Gastroesophageal sphincter (tissue), 4 donors: Measurements from ENCODE around the gene STAMBP. TPM values are rescaled to one million over a fixed set of nuclear protein-coding genes. Genes with fewer than 3 reads are reported as not detected.
A peak's percentile ranks its signal among the peaks of the same experiment; 100 is the strongest.
"Not testable (repeated sequence)": the region's sequence is repeated elsewhere in the genome, so short reads cannot be mapped to it uniquely, and the experiment has no call there.

Experiments
- ATAC-seq: fragments of 150-250 bp; one replicate; pipeline ENCODE4 v1.9.1; 2016; ENCODE audit warnings: mild to moderate bottlenecking, moderate library complexity
- H3K27ac ChIP-seq, 4 donors: fragments of 200-600 bp; sonication (generic) in 3 of 4; 1 replicate in 3 of 4; 2 replicates in 1 of 4; pipeline ENCODE4 v1.5.1; 2016 to 2019
- H3K27me3 ChIP-seq: fragments of 200-600 bp; sonication (generic); one replicate; pipeline ENCODE4 v1.5.1; 2019
- H3K36me3 ChIP-seq, 2 donors: fragments of 200-600 bp; sonication (generic); one replicate each; pipeline ENCODE4 v1.5.1; 2019; ENCODE audit warnings: control low read depth in 1 of 2
- H3K4me1 ChIP-seq, 3 donors: fragments of 200-600 bp; sonication (generic); 1 replicate in 2 of 3; 2 replicates in 1 of 3; pipeline ENCODE4 v1.5.1; 2016 to 2019; ENCODE audit warnings: control low read depth in 2 of 3
- H3K4me3 ChIP-seq, 2 donors: fragments of 200-600 bp; sonication (generic); one replicate each; pipeline ENCODE4 v1.5.1; 2019; ENCODE audit warnings: mild to moderate bottlenecking in 1 of 2, moderate library complexity in 1 of 2
- H3K9me3 ChIP-seq, 3 donors: fragments of 200-600 bp; sonication (generic); one replicate each; pipeline ENCODE4 v1.5.1; 2017 to 2019; ENCODE audit warnings: control low read depth in 2 of 3
- EP300 ChIP-seq: sonication (generic); formaldehyde crosslinking; IDR thresholded peaks from one replicate; pipeline ENCODE4 v1.6.1; 2017; ENCODE audit warnings: antibody characterized with exemption, mild to moderate bottlenecking
- POLR2A ChIP-seq, 2 donors: fragments of 450-650 bp; IDR thresholded peaks; one replicate each; pipeline ENCODE4 v1.6.1; 2017; ENCODE audit warnings: antibody characterized with exemption in 2 of 2, mild to moderate bottlenecking in 2 of 2, moderate library complexity in 1 of 2
- POLR2AphosphoS5 ChIP-seq: sonication (generic); formaldehyde crosslinking; IDR thresholded peaks from one replicate; pipeline ENCODE4 v1.6.1; 2017; ENCODE audit warnings: antibody characterized with exemption
- WGBS, 2 donors: methylation state at CpG; one replicate each; pipeline ENCODE4 v1.1.5; 2018; ENCODE audit warnings: low coverage in 1 of 2; 5-methylcytosine and 5-hydroxymethylcytosine counted together
- total RNA-seq, 4 donors: library from RNA; depleted of rRNA; stranded (reverse); fragments of >200 nt; gene quantifications; one replicate each; pipeline ENCODE4 v1.1.0, GENCODE V29; 2016
- TF ChIP-seq, protein P1 (sequence below), 4 experiments: fragments of 200-600 bp in 2 of 4; fragments of 450-650 bp in 2 of 4; sonication (generic) in 1 of 4; IDR thresholded peaks; one replicate each; pipeline ENCODE4 v1.5.1; 2017 to 2019; ENCODE audit warnings: antibody characterized with exemption in 4 of 4, mild to moderate bottlenecking in 2 of 4, moderate library complexity in 2 of 4

The STAMBP gene
- total RNA-seq: 10 to 100 TPM; 37.7 to 82.0 (median 44.1) TPM

- Histone ChIP-seq H3K27me3 (no peaks in the 10 kb centered on the region), H3K9me3 (no peaks in the 10 kb centered on the region), H3K4me3 (peak within 1 kb of the TSS; percentile 63 to 84), H3K27ac (peak within 1 kb of the TSS; percentile 84 to 97 (median 96)), H3K4me1 (peaks cover 8 to 63% (median 13%) of the 10 kb centered on the region in 3 donors), H3K36me3 (peaks cover 0 to 11% of the 10 kb centered on the region in 2 donors)
- TF ChIP-seq EP300 (no peak), POLR2A (IDR thresholded peaks at IDR 0.05) (peak; percentile 52 to 53), POLR2AphosphoS5 (peak; percentile 78)
- TF ChIP-seq, protein P1, sequence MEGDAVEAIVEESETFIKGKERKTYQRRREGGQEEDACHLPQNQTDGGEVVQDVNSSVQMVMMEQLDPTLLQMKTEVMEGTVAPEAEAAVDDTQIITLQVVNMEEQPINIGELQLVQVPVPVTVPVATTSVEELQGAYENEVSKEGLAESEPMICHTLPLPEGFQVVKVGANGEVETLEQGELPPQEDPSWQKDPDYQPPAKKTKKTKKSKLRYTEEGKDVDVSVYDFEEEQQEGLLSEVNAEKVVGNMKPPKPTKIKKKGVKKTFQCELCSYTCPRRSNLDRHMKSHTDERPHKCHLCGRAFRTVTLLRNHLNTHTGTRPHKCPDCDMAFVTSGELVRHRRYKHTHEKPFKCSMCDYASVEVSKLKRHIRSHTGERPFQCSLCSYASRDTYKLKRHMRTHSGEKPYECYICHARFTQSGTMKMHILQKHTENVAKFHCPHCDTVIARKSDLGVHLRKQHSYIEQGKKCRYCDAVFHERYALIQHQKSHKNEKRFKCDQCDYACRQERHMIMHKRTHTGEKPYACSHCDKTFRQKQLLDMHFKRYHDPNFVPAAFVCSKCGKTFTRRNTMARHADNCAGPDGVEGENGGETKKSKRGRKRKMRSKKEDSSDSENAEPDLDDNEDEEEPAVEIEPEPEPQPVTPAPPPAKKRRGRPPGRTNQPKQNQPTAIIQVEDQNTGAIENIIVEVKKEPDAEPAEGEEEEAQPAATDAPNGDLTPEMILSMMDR (IDR thresholded peaks at IDR 0.05): peak in 1 of 4 experiments; percentile 8
- WGBS, 2 donors: 0% methylated on average over 16 to 17 of the region's 48 CpGs
- peak; percentile 98 for ATAC-seq
Measured at GRCh38 chr2:73828818-73829570, at the start of gene STAMBP. TSS of gene STAMBP (plus strand) at chr2:73828961. CDS start at chr2:73830857, 1,896 bp downstream.

GRCh38 chr2:73779467-73780236 is 49.1 kb upstream of the STAMBP start, which contains the start of gene DUSP11:
TSS of gene DUSP11 (minus strand) at chr2:73780103. CDS start at chr2:73779974, 129 bp downstream.
- peak within 1 kb of the TSS; percentile 85 to 97 (median 89) for H3K27ac ChIP-seq
- peaks cover 3 to 33% (median 8%) of the 10 kb centered on the region in 3 donors for H3K4me1 ChIP-seq
- peak within 1 kb of the TSS; percentile 84 to 99 for H3K4me3 ChIP-seq
- no peaks in the 10 kb centered on the region for H3K27me3 ChIP-seq
- peak; percentile 99 for ATAC-seq
- 0% methylated on average over 14 to 18 of the region's 40 CpGs for WGBS, 2 donors
- TF ChIP-seq POLR2A (IDR thresholded peaks at IDR 0.05) (peak; percentile 77 to 87), POLR2AphosphoS5 (peak; percentile 94), EP300 (no peak)
- TF ChIP-seq, protein P1 (IDR thresholded peaks at IDR 0.05): peak; percentile 73 to 96 (median 84)
- H3K9me3 ChIP-seq: no peaks in the 10 kb centered on the region
- H3K36me3 ChIP-seq: peaks cover 0 to 34% of the 10 kb centered on the region in 2 donors

- peak overlapping the region; percentile 84 to 99 for H3K4me3 ChIP-seq
- WGBS, 2 donors: 4 to 11% methylated on average over 7 of the region's 7 CpGs
- H3K9me3 ChIP-seq: no peaks in the 10 kb centered on the region
- no peaks in the 10 kb centered on the region for H3K27me3 ChIP-seq
- peak overlapping the region; percentile 85 to 97 (median 89) for H3K27ac ChIP-seq
- peaks cover 0 to 28% of the 10 kb centered on the region in 2 donors for H3K36me3 ChIP-seq
- no peak for ATAC-seq
- TF ChIP-seq POLR2AphosphoS5: no peak
- TF ChIP-seq EP300: no peak
- no peak for TF ChIP-seq POLR2A (IDR thresholded peaks at IDR 0.05)
- TF ChIP-seq, protein P1 (IDR thresholded peaks at IDR 0.05): no peak
- peaks cover 3 to 33% (median 8%) of the 10 kb centered on the region in 3 donors for H3K4me1 ChIP-seq
Measured at GRCh38 chr2:73780237-73780582, 48.6 kb upstream of the STAMBP start.

GRCh38 chr2:73783402-73783801 is 45.4 kb upstream of the STAMBP start:
- H3K4me3 ChIP-seq, H3K36me3 ChIP-seq, H3K9me3 ChIP-seq, H3K27me3 ChIP-seq, ATAC-seq, H3K27ac ChIP-seq: not testable (repeated sequence)
- 66 to 70% methylated on average over 5 of the region's 15 CpGs for WGBS, 2 donors
- H3K4me1 ChIP-seq: peaks cover 0 to 16% (median 4%) of the 10 kb centered on the region in 3 donors

GRCh38 chr2:73783883-73784282 is 44.9 kb upstream of the STAMBP start, which contains the start of gene C2orf78:
TSS of gene C2orf78 (plus strand) at chr2:73784183. CDS start at chr2:73784310, 127 bp downstream.
- not testable (repeated sequence) for ATAC-seq, H3K27me3 ChIP-seq, H3K36me3 ChIP-seq, H3K9me3 ChIP-seq, H3K27ac ChIP-seq, H3K4me3 ChIP-seq
- peaks cover 0 to 11% (median 0%) of the 10 kb centered on the region in 3 donors for H3K4me1 ChIP-seq
- no CpG with 5 or more reads among the region's 3 CpGs for WGBS, 2 donors
